A673 (cell line): ENCODE data around the gene IPO5. TPM values are rescaled to one million over a fixed set of nuclear protein-coding genes. Genes with fewer than 3 reads are reported as not detected.
"Not testable (repeated sequence)": the region's sequence is repeated elsewhere in the genome, so short reads cannot be mapped to it uniquely, and the experiment has no call there.

Experiments used
- BruUV-seq: library from RNA; stranded (reverse); fragments of 400-500 nt; replicated peaks from 2 replicates; lab custom pipeline; 2021; lab: Mats Ljungman, UMichigan
- CTCF ChIA-PET: fragments of 300-600 bp; sonication (Branson Sonifier 250); formaldehyde crosslinking; loops from one replicate; lab custom pipeline; 2022; ENCODE audit warnings: antibody characterized with exemption; lab: Charles Lee
- POLR2A ChIA-PET: fragments of 300-600 bp; sonication (Branson Sonifier 250); formaldehyde crosslinking; loops from one replicate; lab custom pipeline; 2022; ENCODE audit warnings: antibody characterized with exemption; ENCODE audit not compliant: low non-redundant PET; lab: Charles Lee
- DNase-seq: peaks from one replicate; pipeline ENCODE4 v3.0.0-alpha.2; 2015; ENCODE audit warnings: low spot score
- H3K27ac ChIP-seq: fragments of 200-600 bp; sonication (generic); 2 replicates; pipeline ENCODE4 v1.5.1; 2016; ENCODE audit warnings: mixed run types, low read depth, mild to moderate bottlenecking, mixed read lengths, antibody characterized with exemption, low read length; ENCODE audit not compliant: poor library complexity, severe bottlenecking
- H3K27me3 ChIP-seq: fragments of 200-600 bp; sonication (generic); replicated peaks from 2 replicates; pipeline ENCODE4 v1.6.1; 2017; ENCODE audit warnings: mixed run types, low read depth, mild to moderate bottlenecking, mixed read lengths, antibody characterized with exemption, low read length; ENCODE audit not compliant: insufficient read depth, poor library complexity
- H3K36me3 ChIP-seq: fragments of 200-600 bp; sonication (generic); 2 replicates; pipeline ENCODE4 v1.6.1; 2016; ENCODE audit warnings: mixed run types, mild to moderate bottlenecking, mixed read lengths, antibody characterized with exemption, low read length; ENCODE audit not compliant: insufficient read depth, poor library complexity, severe bottlenecking
- H3K4me1 ChIP-seq: fragments of 200-600 bp; sonication (generic); 2 replicates; pipeline ENCODE4 v1.6.1; 2017; ENCODE audit warnings: mixed run types, mild to moderate bottlenecking, mixed read lengths, antibody characterized with exemption, low read length; ENCODE audit not compliant: insufficient read depth, poor library complexity, severe bottlenecking
- H3K4me3 ChIP-seq: fragments of 200-600 bp; sonication (generic); 2 replicates; pipeline ENCODE4 v1.5.1; 2016; ENCODE audit warnings: low read depth, mixed run types, mild to moderate bottlenecking, mixed read lengths, low read length; ENCODE audit not compliant: poor library complexity, severe bottlenecking
- H3K9me3 ChIP-seq: fragments of 200-600 bp; sonication (generic); 2 replicates; pipeline ENCODE4 v1.6.1; 2016; ENCODE audit warnings: mixed run types, low read depth, mild to moderate bottlenecking, mixed read lengths, antibody characterized with exemption, low read length; ENCODE audit not compliant: poor library complexity, severe bottlenecking
- EZH2 ChIP-seq: fragments of 200-600 bp; sonication (generic); IDR thresholded peaks from 2 replicates; pipeline ENCODE4 v1.6.1; 2017; ENCODE audit warnings: borderline replicate concordance, low read depth, mild to moderate bottlenecking, mixed read lengths, antibody characterized with exemption, low read length; ENCODE audit not compliant: poor library complexity, severe bottlenecking
- intact Hi-C: fragments of 100-400 bp; cut with micrococcal nuclease; formaldehyde crosslinking; loops from one replicate; pipeline ENCODE4 v1.10.0; 2022; ENCODE audit not compliant: unreplicated experiment
- total RNA-seq: library from RNA; stranded (reverse); gene quantifications from 2 replicates; pipeline ENCODE4 v1.2.3, GENCODE V29; 2021
- TF ChIP-seq, protein P1 (sequence below): fragments of 300-800, 200-600 bp; sonication (generic); conservative IDR thresholded peaks from 2 replicates; pipeline ENCODE4 v1.5.1; 2017; ENCODE audit warnings: low read depth, mild to moderate bottlenecking, antibody characterized with exemption, low read length, moderate library complexity, mixed read lengths

The IPO5 gene
- total RNA-seq, 1 experiment from 2014 or later, result 573 TPM

DNA sequence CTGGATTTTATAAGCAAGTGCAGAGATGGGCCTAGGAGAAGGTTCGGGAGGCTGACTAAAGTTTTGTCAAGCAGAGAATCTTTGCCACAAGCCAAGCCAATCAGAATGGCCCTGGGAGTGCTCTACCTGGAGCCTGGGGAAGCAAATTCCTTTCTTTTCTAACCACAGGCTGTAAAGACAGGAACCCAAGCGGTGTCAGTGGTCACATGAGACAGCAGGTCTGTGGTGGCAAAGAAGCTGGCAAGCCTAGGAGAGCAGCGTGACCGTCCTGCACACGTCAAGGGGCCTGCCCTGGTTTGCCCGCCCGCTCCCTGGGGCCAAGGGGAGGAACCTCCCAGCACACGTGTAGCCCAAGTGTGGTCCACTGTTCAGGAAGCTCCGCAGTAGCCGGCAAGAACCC is 90.8 kb downstream of the IPO5 start:
- Histone ChIP-seq H3K9me3 (no peaks in the 10 kb centered on the region), H3K36me3 (no peaks in the 10 kb centered on the region), H3K4me1 (no peaks in the 10 kb centered on the region), H3K27me3 (no peaks in the 10 kb centered on the region), H3K4me3 (no peak overlapping the region), H3K27ac (no peak overlapping the region)
- intact Hi-C loops, result no loop called here
- CTCF ChIA-PET, result no interaction called here
- no TSS peak for BruUV-seq
- POLR2A ChIA-PET, result no interaction called here
- no peak for DNase-seq
- TF ChIP-seq EZH2, result no peak
- TF ChIP-seq, protein P1, sequence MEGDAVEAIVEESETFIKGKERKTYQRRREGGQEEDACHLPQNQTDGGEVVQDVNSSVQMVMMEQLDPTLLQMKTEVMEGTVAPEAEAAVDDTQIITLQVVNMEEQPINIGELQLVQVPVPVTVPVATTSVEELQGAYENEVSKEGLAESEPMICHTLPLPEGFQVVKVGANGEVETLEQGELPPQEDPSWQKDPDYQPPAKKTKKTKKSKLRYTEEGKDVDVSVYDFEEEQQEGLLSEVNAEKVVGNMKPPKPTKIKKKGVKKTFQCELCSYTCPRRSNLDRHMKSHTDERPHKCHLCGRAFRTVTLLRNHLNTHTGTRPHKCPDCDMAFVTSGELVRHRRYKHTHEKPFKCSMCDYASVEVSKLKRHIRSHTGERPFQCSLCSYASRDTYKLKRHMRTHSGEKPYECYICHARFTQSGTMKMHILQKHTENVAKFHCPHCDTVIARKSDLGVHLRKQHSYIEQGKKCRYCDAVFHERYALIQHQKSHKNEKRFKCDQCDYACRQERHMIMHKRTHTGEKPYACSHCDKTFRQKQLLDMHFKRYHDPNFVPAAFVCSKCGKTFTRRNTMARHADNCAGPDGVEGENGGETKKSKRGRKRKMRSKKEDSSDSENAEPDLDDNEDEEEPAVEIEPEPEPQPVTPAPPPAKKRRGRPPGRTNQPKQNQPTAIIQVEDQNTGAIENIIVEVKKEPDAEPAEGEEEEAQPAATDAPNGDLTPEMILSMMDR, result no peak

DNA sequence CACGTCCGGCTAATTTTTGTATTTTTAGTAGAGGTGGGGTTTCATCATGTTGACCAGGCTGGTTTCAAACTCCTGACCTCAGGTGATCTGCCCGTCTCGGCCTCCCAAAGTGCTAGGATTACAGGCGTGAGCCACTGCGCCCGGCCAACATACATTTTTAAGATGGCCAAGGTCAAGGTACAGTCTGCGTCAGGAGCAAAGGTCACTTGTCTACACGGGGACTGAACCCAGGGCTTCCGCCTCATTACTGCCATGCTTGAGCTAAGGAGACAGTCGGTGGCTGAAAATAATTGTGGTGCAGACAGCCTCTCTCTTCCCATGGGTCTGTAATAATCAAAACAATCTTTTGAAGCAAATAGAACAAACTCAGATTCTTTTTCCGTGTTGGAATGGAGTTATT is 94.3 kb downstream of the IPO5 start:
- intact Hi-C loops, BruUV-seq, CTCF ChIA-PET: not testable (repeated sequence)

DNA sequence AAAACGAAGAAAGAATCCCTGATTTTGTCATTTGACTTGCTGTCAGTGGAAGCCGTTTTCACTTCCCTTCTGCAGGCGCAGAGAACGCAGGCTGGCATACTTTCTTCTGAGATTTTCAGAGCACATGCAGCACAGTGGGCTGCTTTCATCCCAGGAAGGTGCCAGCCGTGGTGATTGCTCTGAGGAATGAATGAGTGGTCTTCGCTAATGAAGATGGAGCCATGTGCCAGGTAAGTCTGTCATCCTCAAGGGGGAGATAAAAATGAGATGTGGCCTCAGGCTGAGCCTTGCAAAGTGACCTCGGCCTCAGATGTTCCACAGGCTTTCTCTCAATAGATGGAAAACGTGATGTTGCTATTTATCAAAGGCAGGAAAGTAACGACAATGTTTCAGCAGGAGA is 94.8 kb downstream of the IPO5 start:
- ChIA-PET CTCF (no interaction called here), POLR2A (no interaction called here)
- TF ChIP-seq, protein P1, result no peak
- no peak for TF ChIP-seq EZH2
- Histone ChIP-seq H3K27ac (no peak overlapping the region), H3K27me3 (no peaks in the 10 kb centered on the region), H3K4me1 (no peaks in the 10 kb centered on the region), H3K9me3 (no peaks in the 10 kb centered on the region), H3K4me3 (no peak overlapping the region), H3K36me3 (no peaks in the 10 kb centered on the region)
- DNase-seq, result no peak
- intact Hi-C loops, result no loop called here
- no TSS peak for BruUV-seq

More for the DNA sequence above, 94.3 kb downstream of the IPO5 start:
- H3K4me1 ChIP-seq, H3K36me3 ChIP-seq, H3K9me3 ChIP-seq, H3K4me3 ChIP-seq, DNase-seq, POLR2A ChIA-PET, H3K27ac ChIP-seq, H3K27me3 ChIP-seq: not testable (repeated sequence)

DNA sequence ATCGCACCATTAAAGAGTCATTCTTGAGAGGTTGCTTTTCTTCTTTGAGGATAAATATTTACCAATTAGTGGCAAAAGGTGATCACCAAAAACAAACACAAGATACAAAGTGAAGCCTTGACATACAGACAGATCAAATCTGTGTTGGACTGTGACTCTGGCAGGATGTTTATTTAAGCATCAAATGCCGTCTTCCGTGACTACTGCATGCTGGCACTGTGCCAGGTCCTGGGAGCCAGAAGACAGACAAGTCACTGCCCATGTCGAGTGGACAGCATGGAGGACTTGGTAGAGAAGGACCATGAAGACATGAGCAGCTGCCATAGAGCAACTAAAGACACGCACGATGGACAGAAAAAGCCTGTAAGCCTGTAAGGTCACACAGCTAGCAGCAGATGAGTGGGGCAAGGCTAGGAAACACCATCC is 96.6 kb downstream of the IPO5 start:
- ChIA-PET POLR2A (no interaction called here), CTCF (no interaction called here)
- no peaks in the 10 kb centered on the region for H3K36me3 ChIP-seq
- no peaks in the 10 kb centered on the region for H3K4me1 ChIP-seq
- no peak for DNase-seq
- H3K4me3 ChIP-seq, result no peak overlapping the region
- H3K27me3 ChIP-seq, result no peaks in the 10 kb centered on the region
- no peak for TF ChIP-seq EZH2
- TF ChIP-seq, protein P1, result no peak
- no TSS peak for BruUV-seq
- intact Hi-C loops, result no loop called here
- H3K27ac ChIP-seq, result no peak overlapping the region
- peaks cover 6% of the 10 kb centered on the region for H3K9me3 ChIP-seq
